IPS DF 4.7 (cell line): ENCODE measurements around the gene XG.
"Not testable (repeated sequence)": the region's sequence is repeated elsewhere in the genome, so short reads cannot be mapped to it uniquely, and the experiment has no call there.

ENCODE experiments used
- DNase-seq: peaks from one replicate; pipeline ENCODE4 v3.0.0-alpha.2; 2013; ENCODE audit warnings: low spot score; ENCODE audit errors: extremely low read depth

Gene XG

GRCh38 chrX:2732649-2733048 lies 19.2 kb upstream of the XG start:
- no peak for DNase-seq

- no peak for DNase-seq
These were observed 18.6 kb upstream of the XG start for GRCh38 chrX:2733286-2733685.

GRCh38 chrX:2735270-2735669 lies 16.6 kb upstream of the XG start:
- DNase-seq = no peak

GRCh38 chrX:2740672-2741071 lies 11.2 kb upstream of the XG start:
- DNase-seq = no peak

GRCh38 chrX:2741386-2741785 lies 10.5 kb upstream of the XG start:
- no peak for DNase-seq

- DNase-seq = not testable (repeated sequence)
These were observed 5.6 kb upstream of the XG start for GRCh38 chrX:2746250-2746649.

GRCh38 chrX:2748171-2748814 lies 3.5 kb upstream of the XG start:
- DNase-seq = no peak

- no peak for DNase-seq
These were observed 3.0 kb upstream of the XG start for GRCh38 chrX:2748815-2749188.

- no peak for DNase-seq
These were observed 549 bp upstream of the XG start for GRCh38 chrX:2751291-2751690.

- DNase-seq = not testable (repeated sequence)
These were observed 601 bp downstream of the XG start for GRCh38 chrX:2752441-2752840.

- DNase-seq = not testable (repeated sequence)
These were observed 3.4 kb downstream of the XG start for GRCh38 chrX:2755163-2755715.

- DNase-seq = no peak
These were observed 4.7 kb downstream of the XG start for GRCh38 chrX:2756548-2756947.

GRCh38 chrX:2761246-2761645 lies 9.4 kb downstream of the XG start:
- DNase-seq = no peak

- DNase-seq = not testable (repeated sequence)
These were observed 10.8 kb downstream of the XG start for GRCh38 chrX:2762671-2763070.

GRCh38 chrX:2764766-2765548 lies 13.1 kb downstream of the XG start:
- DNase-seq = not testable (repeated sequence)

GRCh38 chrX:2765549-2765830 lies 13.7 kb downstream of the XG start:
- DNase-seq = no peak

GRCh38 chrX:2766906-2767305 lies 15.1 kb downstream of the XG start:
- DNase-seq = no peak

- no peak for DNase-seq
These were observed 16.0 kb downstream of the XG start for GRCh38 chrX:2767631-2768455.

- no peak for DNase-seq
These were observed 17.8 kb downstream of the XG start for GRCh38 chrX:2769615-2770014.

GRCh38 chrX:2773166-2774055 lies 21.6 kb downstream of the XG start:
- DNase-seq = not testable (repeated sequence)

- DNase-seq = no peak
These were observed 22.2 kb downstream of the XG start for GRCh38 chrX:2774057-2774456.
